ENCODE data around the gene MPPED2.
"Not testable (repeated sequence)": the region's sequence is repeated elsewhere in the genome, so short reads cannot be mapped to it uniquely, and the experiment has no call there.

The MPPED2 gene

GRCh38 chr11:30578406-30578805, 7.7 kb downstream of the MPPED2 start:
- no peak for DNase-seq

GRCh38 chr11:30573951-30574350, 12.2 kb downstream of the MPPED2 start:
- no peak for DNase-seq

DNA sequence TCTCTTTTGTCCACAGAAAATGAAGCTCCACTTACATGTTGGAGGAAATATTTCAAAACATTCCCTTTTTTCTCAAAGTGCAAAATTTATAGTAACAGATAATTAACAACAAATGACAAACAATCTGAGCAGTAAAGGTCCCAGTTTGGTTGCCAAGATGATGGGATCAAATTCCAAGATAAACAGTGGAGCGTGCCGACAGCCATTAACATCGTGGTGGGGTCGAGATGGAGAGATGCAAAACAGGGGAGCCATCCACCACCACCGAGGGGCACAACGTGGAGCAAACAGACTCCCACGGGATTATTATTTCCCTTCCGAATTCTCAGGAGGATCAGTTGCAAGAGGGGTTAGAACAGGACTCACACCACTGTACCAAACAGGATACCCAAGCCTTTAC, 17.2 kb downstream of the MPPED2 start:
- no peak for DNase-seq

DNA sequence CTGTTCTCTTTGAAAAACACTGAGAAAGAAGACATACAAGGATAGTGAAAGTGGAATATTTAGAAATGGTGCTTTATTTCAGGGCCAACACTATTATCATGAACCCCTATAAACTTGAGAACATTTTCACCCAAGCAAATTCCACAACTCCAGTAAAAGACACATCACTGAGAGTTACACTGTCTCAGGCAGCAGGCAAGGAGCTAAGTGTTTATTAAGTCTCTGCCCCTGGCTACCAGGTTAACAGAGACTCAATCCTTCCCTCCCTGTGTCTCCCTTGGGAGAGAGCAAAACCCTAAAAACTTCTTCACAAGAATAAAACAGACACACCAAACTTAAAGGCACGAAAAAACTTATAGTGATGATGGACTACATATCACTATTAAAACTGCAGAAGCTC, 18.5 kb downstream of the MPPED2 start:
- DNase-seq, result no peak

GRCh38 chr11:30567120-30567519, 19.0 kb downstream of the MPPED2 start:
- no peak for DNase-seq

- no peak for DNase-seq
Observed at GRCh38 chr11:30566482-30566881, 19.7 kb downstream of the MPPED2 start.

GRCh38 chr11:30565027-30565426, 21.1 kb downstream of the MPPED2 start:
- no peak for DNase-seq

DNA sequence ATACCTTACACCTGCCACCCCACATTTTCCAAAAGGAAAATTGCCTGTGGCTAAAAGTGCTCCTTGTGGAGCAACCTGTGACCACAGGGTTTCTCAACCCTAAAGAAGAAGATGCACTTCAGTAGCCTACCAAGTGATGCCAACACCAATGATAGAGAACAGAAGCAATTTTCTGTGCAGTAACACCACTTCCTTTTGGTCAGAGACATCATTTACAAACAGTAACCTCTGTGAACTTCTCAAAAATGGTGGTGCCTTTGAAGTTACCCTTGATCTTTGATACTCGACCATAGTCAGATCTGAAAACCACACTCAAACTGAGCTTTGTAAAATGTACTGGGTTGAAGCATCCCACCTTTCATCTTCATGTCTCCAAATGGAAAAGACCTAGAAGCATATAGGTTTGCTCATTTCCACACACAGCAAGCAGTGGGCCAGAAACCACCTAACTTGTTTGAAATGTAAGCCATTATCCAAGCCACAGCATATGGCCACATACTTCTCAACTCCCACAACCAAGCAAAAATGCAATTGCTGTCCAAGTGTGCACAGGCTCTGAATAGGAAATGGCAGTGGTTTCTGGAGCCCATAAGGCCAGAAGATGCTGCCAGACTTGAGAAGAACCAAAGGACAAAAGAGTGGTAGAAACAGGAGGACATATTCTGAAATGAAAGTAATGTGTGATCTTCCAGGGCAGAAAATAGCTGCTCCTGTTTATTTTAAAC, 24.3 kb downstream of the MPPED2 start:
- DNase-seq, result no peak

GRCh38 chr11:30560206-30561106, 25.7 kb downstream of the MPPED2 start:
- DNase-seq, result no peak

DNA sequence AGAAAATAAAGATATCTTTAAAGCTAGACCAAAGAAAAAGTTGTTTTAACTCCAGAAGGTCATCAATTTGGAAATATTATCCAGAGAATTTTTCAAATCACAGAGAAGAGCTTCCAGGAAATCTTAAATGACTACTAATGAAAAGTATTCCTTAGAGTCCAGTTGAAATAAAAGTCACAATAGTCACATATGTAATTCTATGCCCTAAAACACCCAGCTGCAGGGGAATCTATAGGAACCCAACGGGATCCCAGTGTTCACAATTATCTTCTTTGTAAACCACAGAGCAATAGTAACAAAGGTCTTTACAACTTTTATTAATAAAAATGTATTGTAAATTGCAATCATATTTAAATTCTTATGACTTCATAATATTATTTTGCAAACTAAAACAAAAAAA, 27.1 kb downstream of the MPPED2 start:
- DNase-seq, result no peak

DNA sequence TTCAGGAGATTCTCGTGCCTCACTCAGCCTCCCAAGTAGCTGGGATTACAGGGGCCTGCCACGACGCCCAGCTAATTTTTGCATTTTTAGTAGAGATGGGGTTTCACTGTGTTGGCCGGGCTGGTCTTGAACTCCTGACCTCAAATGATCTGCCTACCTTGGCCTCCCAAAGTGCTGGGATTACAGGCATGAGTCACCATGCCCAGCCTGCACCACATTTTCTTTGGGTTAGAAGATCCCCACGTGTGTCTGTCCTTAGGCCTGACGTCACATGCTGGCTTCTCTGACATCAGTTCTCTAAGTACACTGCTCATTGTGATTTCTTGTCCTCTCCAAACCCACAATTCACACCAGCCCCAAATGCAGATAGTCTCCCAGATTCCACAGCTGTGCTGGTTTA, 31.6 kb downstream of the MPPED2 start:
- DNase-seq, result not testable (repeated sequence)

- no peak for DNase-seq
Observed at GRCh38 chr11:30553521-30554110, 32.5 kb downstream of the MPPED2 start.

- no peak for DNase-seq
Observed at GRCh38 chr11:30552839-30553238, 33.3 kb downstream of the MPPED2 start.

GRCh38 chr11:30550022-30550542, 36.1 kb downstream of the MPPED2 start:
- no peak for DNase-seq

GRCh38 chr11:30549565-30549964, 36.6 kb downstream of the MPPED2 start:
- no peak for DNase-seq

DNA sequence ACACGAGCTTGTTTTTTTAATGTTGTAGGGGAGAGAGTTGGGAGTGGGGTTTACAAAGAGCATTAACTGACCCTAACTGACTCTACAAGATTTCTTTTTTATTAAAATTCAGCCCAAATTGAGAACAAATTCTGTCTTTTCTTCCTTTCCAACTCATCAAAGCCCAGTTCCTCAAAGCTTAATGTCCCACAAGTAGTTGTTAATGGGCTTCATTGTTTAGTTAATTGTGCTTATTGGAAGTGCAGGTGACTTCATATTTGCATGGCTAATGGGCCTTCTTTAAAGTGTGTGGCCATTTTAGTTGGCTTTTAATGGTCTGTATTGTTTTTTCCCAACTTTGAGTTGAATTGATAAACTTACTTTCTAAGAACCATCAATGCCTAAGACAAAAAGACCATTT, 39.8 kb downstream of the MPPED2 start:
- DNase-seq, result no peak

DNA sequence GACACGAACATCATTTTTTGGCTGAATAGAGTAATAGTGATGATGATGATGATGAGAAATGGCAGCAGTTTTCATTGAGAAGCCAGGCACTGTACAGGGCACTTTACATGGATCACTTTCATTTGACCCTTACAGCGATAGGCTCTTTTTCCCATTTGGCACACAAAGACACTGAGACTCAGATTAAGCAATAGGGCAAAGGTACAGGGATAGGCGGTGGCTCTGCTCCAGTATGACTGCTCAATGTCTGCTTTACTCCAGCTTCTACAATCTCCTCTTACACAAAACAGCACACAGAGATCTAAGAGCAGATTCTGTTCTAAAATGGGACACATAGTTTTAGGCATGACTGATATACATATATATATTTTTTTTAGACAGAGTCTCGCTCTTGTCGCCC, 40.6 kb downstream of the MPPED2 start:
- no peak for DNase-seq

GRCh38 chr11:30543066-30543465, 43.1 kb downstream of the MPPED2 start:
- no peak for DNase-seq

DNA sequence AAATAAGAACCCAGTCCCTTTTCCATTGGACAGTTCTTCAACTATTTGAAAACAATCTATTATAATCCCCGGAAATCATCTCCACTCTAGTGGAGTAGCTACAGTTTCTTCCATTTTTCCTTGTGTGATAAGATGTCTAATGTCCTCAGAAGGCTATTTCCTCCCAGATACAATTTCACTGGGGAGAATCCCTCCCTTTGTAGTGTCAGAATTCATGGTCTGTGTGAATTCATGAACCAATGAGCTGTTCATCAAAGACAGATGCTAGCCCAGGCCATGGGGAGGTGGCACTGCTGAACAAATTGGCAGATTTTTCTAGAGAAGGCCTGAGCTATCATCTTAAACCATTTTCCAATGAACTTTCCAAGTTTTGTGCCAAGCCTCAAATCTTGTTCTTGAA, 45.4 kb downstream of the MPPED2 start:
- no peak for DNase-seq

- DNase-seq, result no peak
Observed at GRCh38 chr11:30538251-30538650, 47.9 kb downstream of the MPPED2 start.

- DNase-seq, result no peak
Observed at GRCh38 chr11:30535818-30536217, 50.3 kb downstream of the MPPED2 start.

GRCh38 chr11:30533445-30533947, 52.7 kb downstream of the MPPED2 start:
- no peak for DNase-seq

DNA sequence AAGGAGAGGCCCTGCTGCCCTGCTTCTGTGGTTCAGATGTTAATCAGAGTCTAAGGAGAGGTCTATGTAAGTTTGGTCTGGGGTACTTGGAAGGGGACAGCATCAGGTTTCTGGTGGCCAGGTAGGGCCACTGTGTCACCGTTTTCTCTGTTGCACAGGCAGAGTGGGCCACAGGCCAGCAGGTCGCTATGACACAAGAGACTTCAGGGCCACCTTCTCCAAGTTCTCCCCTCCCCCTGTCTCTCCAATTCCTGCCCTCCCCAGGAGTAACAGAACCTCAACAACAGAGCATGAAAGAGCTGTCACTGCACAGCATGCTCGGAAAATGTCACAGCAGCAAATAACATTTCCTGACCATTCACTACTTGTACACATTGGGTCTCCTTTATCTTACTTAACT, 58.6 kb downstream of the MPPED2 start:
- DNase-seq, result no peak

Measured in stimulated activated naive CD4-positive, alpha-beta T cell (primary cell).